HTERT RPE-1 (cell line): ENCODE measurements around the gene CREB3.

Experiments used
- in situ Hi-C: fragments of 300-500 bp; cut with MboI; formaldehyde crosslinking; loops from 4 replicates; pipeline ENCODE4 v1.14.3; 2020; ENCODE audit warnings: low sequenced_read_pairs

CREB3 gene

GRCh38 chr9:35771943-35772342, 39.5 kb downstream of the CREB3 start:
- in situ Hi-C loops, result no loop called here

GRCh38 chr9:35774907-35775635, 42.6 kb downstream of the CREB3 start:
- in situ Hi-C loops, result no loop called here

GRCh38 chr9:35776018-35776417, 43.6 kb downstream of the CREB3 start:
- in situ Hi-C loops, result no loop called here

- in situ Hi-C loops, result no loop called here
These were observed 46.0 kb downstream of the CREB3 start for GRCh38 chr9:35778496-35778895.

DNA sequence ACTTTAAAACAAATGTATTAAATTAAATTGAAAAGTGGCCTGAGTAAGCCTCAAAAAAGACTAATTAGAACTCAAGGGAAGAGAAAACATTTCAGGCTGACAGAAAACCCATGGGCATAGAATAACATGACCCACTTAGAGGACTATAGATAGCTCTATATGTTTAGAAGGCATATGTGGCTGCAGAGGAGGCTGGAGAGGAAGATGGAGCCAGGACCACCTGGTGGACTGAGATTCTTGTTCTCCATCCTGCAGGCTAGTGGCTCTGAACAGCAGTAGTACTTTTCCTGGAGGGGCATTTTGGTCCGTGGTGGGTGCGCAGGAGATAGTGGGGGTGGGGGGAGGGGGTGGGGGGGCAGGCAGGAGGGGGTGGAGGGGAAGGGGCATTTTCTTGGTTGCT, 48.6 kb downstream of the CREB3 start:
- in situ Hi-C loops, result no loop called here

GRCh38 chr9:35783418-35783817, 51.0 kb downstream of the CREB3 start:
- in situ Hi-C loops, result no loop called here
